ENCODE results near the gene SHISA5.
"Not testable (repeated sequence)": the region's sequence is repeated elsewhere in the genome, so short reads cannot be mapped to it uniquely, and the experiment has no call there.

Gene SHISA5

DNA sequence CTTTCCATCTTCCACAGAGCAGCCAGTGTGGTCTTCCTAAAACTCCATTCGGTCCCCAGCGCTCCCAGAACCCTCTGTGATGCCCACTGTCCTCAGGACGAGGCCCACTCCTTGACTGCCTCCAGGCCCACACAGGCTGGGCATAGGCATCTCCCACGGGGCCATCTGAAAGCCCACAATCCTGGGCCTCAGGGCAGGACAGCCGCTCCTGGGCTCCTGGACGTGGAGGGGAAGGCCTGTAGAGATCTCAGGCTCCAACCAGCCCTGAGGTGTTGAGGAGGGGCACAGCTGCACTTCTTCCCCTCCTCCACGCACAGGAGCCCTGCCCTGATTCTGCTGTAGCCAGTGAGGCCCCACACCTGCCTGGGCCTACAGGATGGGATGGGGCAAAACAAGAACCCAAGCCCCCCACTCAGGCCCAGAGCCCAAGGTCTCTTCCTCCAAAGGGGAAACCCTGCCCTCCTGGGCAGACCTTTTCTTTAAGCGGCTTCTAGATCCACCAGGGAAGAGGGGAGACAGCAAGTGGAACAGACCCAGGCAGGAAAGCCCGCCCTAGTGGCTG lies 25.9 kb downstream of the SHISA5 start:
- DNase-seq (ENCODE audit: low read depth), result no peak

DNA sequence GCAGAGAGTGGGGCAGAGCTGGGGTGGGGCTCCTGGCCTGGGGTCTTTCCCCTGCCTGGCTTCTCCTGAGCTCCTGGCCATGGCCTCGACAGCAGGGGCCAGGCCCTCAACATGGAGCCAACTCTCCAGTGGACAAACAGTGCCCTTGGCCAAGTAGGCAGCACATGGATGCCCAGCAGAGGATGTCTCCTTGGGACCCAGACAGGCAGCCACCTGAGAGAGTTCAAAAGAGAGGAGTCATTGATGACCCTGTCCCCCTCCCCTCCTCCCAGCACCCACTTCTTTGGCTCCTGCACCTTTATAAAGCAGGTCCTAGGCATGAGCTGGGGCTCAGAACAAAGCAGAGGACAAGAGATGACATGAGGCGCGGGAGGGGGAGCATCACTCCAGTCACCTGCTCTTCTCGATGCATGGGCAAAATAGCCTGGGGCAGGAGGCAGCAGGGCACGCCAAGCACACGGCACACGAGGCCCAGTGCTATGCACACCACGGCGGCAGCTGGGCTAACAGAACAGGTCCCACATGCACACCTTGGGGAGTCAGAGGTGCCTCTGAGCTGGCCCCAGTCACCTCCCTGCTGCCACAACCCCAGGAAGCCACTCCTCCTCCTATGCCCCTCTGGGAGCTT lies 27.4 kb downstream of the SHISA5 start:
- DNase-seq (ENCODE audit: low read depth), result no peak

GRCh38 chr3:48475188-48475587 lies 28.8 kb downstream of the SHISA5 start:
- no peak for DNase-seq (ENCODE audit: low read depth)

- no peak for DNase-seq (ENCODE audit: low read depth)
These were observed 29.4 kb downstream of the SHISA5 start for GRCh38 chr3:48474619-48475018.

DNA sequence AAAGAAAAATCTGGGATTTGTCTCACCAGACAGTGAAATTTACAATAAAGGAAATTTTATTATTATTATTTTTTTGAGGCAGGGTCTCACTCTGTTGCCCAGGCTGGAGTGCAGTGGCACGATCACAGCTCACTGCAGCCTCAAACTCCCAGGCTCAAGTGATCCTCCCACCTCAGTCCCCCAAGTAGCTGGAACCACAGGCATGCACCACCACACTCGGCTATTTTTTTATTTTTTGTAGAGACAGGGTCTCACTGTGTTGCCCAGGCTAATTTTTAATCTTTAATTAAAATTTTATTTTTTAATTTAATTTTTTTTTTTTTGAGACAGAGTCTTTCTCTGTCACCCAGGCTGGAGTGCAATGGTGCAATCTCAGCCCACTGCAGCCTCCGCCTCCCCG lies 29.9 kb downstream of the SHISA5 start:
- DNase-seq (ENCODE audit: low read depth), result not testable (repeated sequence)

DNA sequence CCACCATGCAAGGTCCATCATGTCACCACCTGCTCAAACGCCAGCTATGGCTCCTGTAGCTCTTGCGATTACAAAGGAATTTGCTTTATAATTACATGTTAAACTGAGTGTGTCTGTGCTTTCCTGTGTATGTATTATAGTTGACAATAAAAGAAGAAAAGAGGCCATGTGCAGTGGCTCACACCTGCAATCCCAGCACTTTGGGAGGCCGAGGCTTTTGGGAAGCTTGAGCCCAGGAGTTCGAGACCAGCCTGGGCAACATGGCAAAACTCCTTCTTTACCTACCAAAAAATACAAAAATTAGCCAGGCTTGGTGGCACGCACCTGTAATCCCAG lies 30.4 kb downstream of the SHISA5 start:
- no peak for DNase-seq (ENCODE audit: low read depth)

- peak; percentile 89 for DNase-seq (ENCODE audit: low read depth)
These were observed 30.9 kb downstream of the SHISA5 start for GRCh38 chr3:48472923-48473616.

DNA sequence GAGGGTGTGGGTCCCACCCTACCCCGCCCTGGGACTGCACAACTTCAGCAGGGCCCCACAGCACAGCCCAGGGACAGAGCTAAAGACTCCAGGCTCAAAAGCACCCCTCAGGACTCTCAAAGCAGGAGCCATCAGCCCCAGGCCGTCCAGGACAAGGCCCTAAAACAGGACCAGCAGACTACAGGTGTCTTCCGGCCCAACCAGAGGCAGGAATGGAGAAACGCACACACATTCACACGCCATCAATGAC lies 31.4 kb downstream of the SHISA5 start:
- no peak for DNase-seq (ENCODE audit: low read depth)

- no peak for DNase-seq (ENCODE audit: low read depth)
These were observed 33.7 kb downstream of the SHISA5 start for GRCh38 chr3:48470286-48470685.

- DNase-seq (ENCODE audit: low read depth), result no peak
These were observed 34.7 kb downstream of the SHISA5 start for GRCh38 chr3:48469046-48469915.

GRCh38 chr3:48468329-48468731 lies 35.6 kb downstream of the SHISA5 start:
- no peak for DNase-seq (ENCODE audit: low read depth)

DNA sequence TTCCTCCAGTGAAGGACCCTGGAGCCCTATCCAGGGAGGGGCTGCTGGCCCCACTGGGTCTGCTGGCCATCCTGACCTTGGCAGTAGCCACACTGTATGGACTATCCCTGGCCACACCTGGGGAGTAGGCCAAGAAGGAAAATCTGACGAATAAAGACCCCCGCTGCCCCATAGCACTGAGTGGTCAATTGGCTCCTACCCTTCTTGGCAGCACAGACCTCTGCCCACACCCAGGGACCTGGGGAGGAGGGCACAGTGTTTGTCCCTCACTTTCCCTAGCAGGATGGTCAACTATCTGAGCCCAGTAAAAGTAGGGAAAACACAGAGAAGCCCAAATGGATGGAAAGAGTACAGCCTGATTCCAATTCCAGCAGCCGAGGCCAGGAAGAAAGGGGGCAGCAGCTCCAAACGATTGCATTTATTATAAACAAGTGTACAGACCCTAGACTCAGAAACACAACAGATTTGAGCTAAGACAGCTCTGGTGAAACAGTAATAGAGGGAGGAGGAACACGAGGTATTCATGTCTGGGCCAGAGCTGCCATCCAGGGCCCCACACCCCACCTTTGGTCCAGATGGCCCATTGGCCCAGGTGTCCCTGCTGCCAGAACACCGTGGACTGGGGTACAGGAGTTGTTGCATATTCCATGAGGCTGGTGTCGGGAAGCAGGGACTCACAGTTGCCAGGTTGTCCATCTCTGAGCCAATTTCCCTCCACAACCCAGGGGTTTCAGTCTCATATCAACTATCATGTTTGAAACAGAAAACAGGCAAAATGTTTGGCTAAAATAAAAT lies 36.3 kb downstream of the SHISA5 start:
- DNase-seq (ENCODE audit: low read depth), result no peak

DNA sequence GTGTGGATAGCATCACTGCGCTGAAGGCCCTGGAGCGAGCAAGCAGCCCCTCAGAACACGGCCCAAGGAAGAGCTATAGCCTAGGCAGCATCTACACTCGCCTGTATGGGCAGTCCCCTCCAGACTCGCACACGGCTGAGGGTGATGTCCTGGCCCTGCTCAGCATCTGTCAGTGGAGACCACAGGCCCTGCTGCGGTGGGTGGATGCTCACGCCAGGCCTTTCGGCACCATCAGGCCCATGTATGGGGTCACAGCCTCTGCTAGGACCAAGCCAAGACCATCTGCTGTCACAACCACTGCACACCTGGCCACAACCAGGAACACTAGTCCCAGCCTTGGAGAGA lies 36.9 kb downstream of the SHISA5 start:
- DNase-seq (ENCODE audit: low read depth), result no peak

- DNase-seq (ENCODE audit: low read depth), result no peak
These were observed 37.4 kb downstream of the SHISA5 start for GRCh38 chr3:48466386-48467109.

GRCh38 chr3:48465531-48466378 lies 38.2 kb downstream of the SHISA5 start:
- DNase-seq (ENCODE audit: low read depth), result peak; percentile 65

- no peak for DNase-seq (ENCODE audit: low read depth)
These were observed 38.8 kb downstream of the SHISA5 start for GRCh38 chr3:48465237-48465530.

DNA sequence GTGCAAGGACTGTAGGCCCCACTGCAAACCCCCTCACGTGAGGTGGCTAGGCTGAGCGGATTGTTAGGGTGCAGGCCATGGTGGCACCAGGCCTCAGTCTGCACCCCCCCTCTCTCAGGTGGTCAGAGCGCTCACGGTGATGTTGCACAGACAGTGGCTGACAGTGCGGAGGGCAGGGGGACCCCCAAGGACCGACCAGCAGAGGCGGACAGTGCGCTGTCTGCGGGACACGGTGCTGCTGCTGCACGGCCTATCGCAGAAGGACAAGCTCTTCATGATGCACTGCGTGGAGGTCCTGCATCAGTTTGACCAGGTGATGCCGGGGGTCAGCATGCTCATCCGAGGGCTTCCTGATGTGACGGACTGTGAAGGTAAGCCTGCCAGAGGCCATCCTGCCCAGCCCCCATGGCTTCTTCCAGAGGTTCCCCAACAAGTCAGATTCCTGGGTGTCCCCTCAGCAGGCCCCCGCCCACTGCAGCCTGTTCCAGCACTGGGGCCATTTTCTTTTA lies 39.2 kb downstream of the SHISA5 start:
- no peak for DNase-seq (ENCODE audit: low read depth)

- no peak for DNase-seq (ENCODE audit: low read depth)
These were observed 40.3 kb downstream of the SHISA5 start for GRCh38 chr3:48463703-48464102.

- not testable (repeated sequence) for DNase-seq (ENCODE audit: low read depth)
These were observed 42.2 kb downstream of the SHISA5 start for GRCh38 chr3:48461767-48462166.

GRCh38 chr3:48460517-48460902 lies 43.5 kb downstream of the SHISA5 start:
- DNase-seq (ENCODE audit: low read depth), result no peak

Measured in activated T-helper 1 cell treated with Interleukin-2 at 50 U/mL for 16 hours (primary cell).